Mesendoderm (in vitro differentiated cells): ENCODE results near the gene SSRP1.
A peak's percentile ranks its signal among the peaks of the same experiment; 100 is the strongest.

Experiments
- DNase-seq: peaks from one replicate; pipeline ENCODE4 v3.0.0; 2013
- H2AK5ac ChIP-seq: 2 replicates; pipeline ENCODE4 v1.6.1; 2013; ENCODE audit warnings: low read length, inconsistent platforms
- H2BK120ac ChIP-seq: 2 replicates; pipeline ENCODE4 v1.6.1; 2013; ENCODE audit warnings: low read depth, mild to moderate bottlenecking, low read length, moderate library complexity, mixed read lengths
- H2BK15ac ChIP-seq: replicated peaks from 2 replicates; pipeline ENCODE4 v1.6.1; 2013; ENCODE audit warnings: low read depth, mild to moderate bottlenecking, moderate library complexity
- H2BK5ac ChIP-seq: 2 replicates; pipeline ENCODE4 v1.6.1; 2013; ENCODE audit warnings: low read length, inconsistent platforms
- H3K18ac ChIP-seq: 2 replicates; pipeline ENCODE4 v1.6.1; 2013; ENCODE audit warnings: mild to moderate bottlenecking, low read length, mixed read lengths
- H3K23ac ChIP-seq: one replicate; pipeline ENCODE4 v1.6.1; 2013; ENCODE audit warnings: low read length
- H3K27ac ChIP-seq: 2 replicates; pipeline ENCODE4 v1.5.1; 2013; ENCODE audit warnings: low read depth, mild to moderate bottlenecking, inconsistent platforms, low read length, moderate library complexity
- H3K27me3 ChIP-seq: 2 replicates; pipeline ENCODE4 v1.6.1; 2013; ENCODE audit warnings: low read length, control low read depth, mild to moderate bottlenecking, inconsistent platforms; ENCODE audit not compliant: insufficient read depth, poor library complexity
- H3K36me3 ChIP-seq: 2 replicates; pipeline ENCODE4 v1.6.1; 2013; ENCODE audit warnings: low read length, inconsistent platforms; ENCODE audit not compliant: control insufficient read depth, insufficient read depth
- H3K4ac ChIP-seq: one replicate; pipeline ENCODE4 v1.6.1; 2013; ENCODE audit warnings: low read depth, mild to moderate bottlenecking, low read length, moderate library complexity
- H3K4me1 ChIP-seq: 2 replicates; pipeline ENCODE4 v1.6.1; 2013; ENCODE audit warnings: low read depth, low read length, inconsistent platforms; ENCODE audit not compliant: control insufficient read depth
- H3K4me2 ChIP-seq: 2 replicates; pipeline ENCODE4 v1.6.1; 2013; ENCODE audit warnings: low read length
- H3K4me3 ChIP-seq: 2 replicates; pipeline ENCODE4 v1.5.1; 2013; ENCODE audit warnings: mild to moderate bottlenecking, low read length
- H3K56ac ChIP-seq: one replicate; pipeline ENCODE4 v1.6.1; 2013; ENCODE audit warnings: low read length
- H3K79me1 ChIP-seq: 2 replicates; pipeline ENCODE4 v1.6.1; 2013; ENCODE audit warnings: low read length, inconsistent platforms
- H3K79me2 ChIP-seq: 2 replicates; pipeline ENCODE4 v1.6.1; 2013; ENCODE audit warnings: mild to moderate bottlenecking, low read length; ENCODE audit not compliant: control insufficient read depth, insufficient read depth
- H3K9ac ChIP-seq: 2 replicates; pipeline ENCODE4 v1.6.1; 2013; ENCODE audit warnings: low read length, inconsistent platforms
- H4K5ac ChIP-seq: one replicate; pipeline ENCODE4 v1.6.1; 2013; ENCODE audit warnings: low read length
- H4K8ac ChIP-seq: one replicate; pipeline ENCODE4 v1.6.1; 2013; ENCODE audit warnings: low read depth, mild to moderate bottlenecking, control low read depth, low read length, moderate library complexity
- WGBS: extraction: QIAGEN DNeasy Blood & Tissue Kit; methylation state at CpG from one replicate; pipeline ENCODE4 v1.1.7; 2013; ENCODE audit warnings: low lambda C conversion rate, missing lambda C conversion rate; ENCODE audit not compliant: insufficient coverage; ENCODE audit errors: extremely low coverage; 5-methylcytosine and 5-hydroxymethylcytosine counted together

The SSRP1 gene

DNA sequence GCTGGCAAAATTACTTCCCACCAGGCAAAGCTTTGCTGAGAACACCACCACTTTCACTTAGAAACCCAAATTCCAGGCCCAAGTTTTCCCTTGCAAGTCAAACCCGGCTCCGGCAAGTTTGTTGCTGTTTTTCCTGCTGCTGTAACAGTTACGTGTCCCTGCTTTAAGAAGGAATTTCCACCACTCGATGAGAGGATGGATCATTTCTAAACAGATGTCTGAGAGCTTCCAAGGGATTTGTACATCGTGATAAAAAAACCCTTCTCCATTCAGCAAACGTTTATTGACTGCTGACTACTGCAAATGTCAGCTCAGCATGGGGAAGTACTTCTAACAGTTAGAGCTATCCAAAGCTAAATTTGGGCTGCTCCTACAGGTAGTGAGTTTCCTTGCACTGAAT, 22.2 kb upstream of the SSRP1 start:
- H3K18ac ChIP-seq: no peak overlapping the region
- WGBS: no CpG with 5 or more reads among the region's 6 CpGs
- H3K79me2 ChIP-seq: no peaks in the 10 kb centered on the region
- no peak overlapping the region for H3K23ac ChIP-seq
- H2BK5ac ChIP-seq: no peak overlapping the region
- H3K4me1 ChIP-seq: peaks cover 2% of the 10 kb centered on the region
- no peaks in the 10 kb centered on the region for H3K79me1 ChIP-seq
- H3K9ac ChIP-seq: no peak overlapping the region
- H4K8ac ChIP-seq: no peak overlapping the region
- H3K36me3 ChIP-seq: no peaks in the 10 kb centered on the region
- no peak overlapping the region for H2AK5ac ChIP-seq
- no peak overlapping the region for H3K56ac ChIP-seq
- no peak for DNase-seq
- H3K27me3 ChIP-seq: no peaks in the 10 kb centered on the region
- no peak overlapping the region for H3K4me2 ChIP-seq
- H2BK120ac ChIP-seq: no peak overlapping the region
- no peak overlapping the region for H3K4ac ChIP-seq
- H3K27ac ChIP-seq: no peak overlapping the region
- H3K4me3 ChIP-seq: no peak overlapping the region
- H2BK15ac ChIP-seq: no peak overlapping the region
- no peak overlapping the region for H4K5ac ChIP-seq

DNA sequence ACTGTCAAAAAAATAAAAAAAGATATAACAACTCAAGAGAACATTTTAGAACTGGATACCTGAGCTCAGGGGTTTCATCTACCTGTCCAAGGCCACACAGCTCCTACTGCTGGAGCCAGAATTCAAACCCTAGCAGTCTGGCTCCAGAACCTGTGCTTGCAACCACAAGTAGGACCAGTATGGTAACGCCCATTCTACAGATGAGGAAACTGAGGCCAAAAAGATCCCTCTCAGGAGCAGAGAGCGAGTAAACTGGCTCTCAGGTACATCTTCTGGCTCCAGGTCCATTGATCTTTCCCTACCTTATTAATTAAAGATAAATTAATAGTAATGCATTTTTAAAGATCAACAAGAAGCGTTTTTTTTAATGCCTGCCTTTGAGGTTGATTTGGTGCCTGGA, 21.6 kb upstream of the SSRP1 start:
- Histone ChIP-seq H2BK120ac (no peak overlapping the region), H3K56ac (no peak overlapping the region), H3K18ac (no peak overlapping the region), H4K5ac (no peak overlapping the region), H3K27me3 (no peaks in the 10 kb centered on the region), H4K8ac (no peak overlapping the region), H3K23ac (no peak overlapping the region), H2BK15ac (no peak overlapping the region), H3K9ac (no peak overlapping the region), H3K4me3 (no peak overlapping the region), H3K27ac (no peak overlapping the region), H3K4me1 (peaks cover 2% of the 10 kb centered on the region), H3K36me3 (no peaks in the 10 kb centered on the region), H2AK5ac (no peak overlapping the region), H2BK5ac (no peak overlapping the region), H3K79me2 (no peaks in the 10 kb centered on the region), H3K4ac (no peak overlapping the region), H3K4me2 (no peak overlapping the region), H3K79me1 (no peaks in the 10 kb centered on the region)
- DNase-seq: no peak
- WGBS: no CpG with 5 or more reads among the region's 3 CpGs

DNA sequence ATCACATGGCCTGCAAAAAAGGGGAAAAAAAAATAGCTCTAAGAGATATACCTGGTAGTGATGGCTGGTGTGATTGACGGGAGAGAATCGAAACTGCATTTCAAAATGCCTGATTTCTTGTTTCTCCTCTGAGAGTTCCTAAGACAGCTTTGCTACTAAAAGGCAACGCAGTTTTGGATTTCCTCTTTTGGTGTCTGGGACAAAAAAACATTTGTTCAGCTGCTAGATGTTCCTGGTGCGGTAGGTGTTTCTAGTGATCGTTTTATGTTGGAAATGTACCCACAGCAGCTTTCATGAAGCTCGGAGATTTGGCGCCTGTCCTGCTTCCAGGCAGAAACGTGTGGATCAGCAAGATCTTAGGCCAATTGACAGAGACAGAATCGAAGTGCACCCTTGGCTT, 20.6 kb upstream of the SSRP1 start:
- Histone ChIP-seq H3K4me3 (no peak overlapping the region), H3K79me2 (no peaks in the 10 kb centered on the region), H3K36me3 (no peaks in the 10 kb centered on the region), H3K27me3 (no peaks in the 10 kb centered on the region), H3K79me1 (no peaks in the 10 kb centered on the region), H4K5ac (no peak overlapping the region), H2AK5ac (no peak overlapping the region), H3K23ac (no peak overlapping the region), H3K27ac (no peak overlapping the region), H4K8ac (no peak overlapping the region), H2BK15ac (no peak overlapping the region), H2BK5ac (no peak overlapping the region), H3K9ac (no peak overlapping the region), H3K56ac (no peak overlapping the region), H3K18ac (no peak overlapping the region), H3K4ac (no peak overlapping the region), H3K4me2 (no peak overlapping the region), H3K4me1 (peaks cover 2% of the 10 kb centered on the region), H2BK120ac (no peak overlapping the region)
- DNase-seq: no peak
- no CpG with 5 or more reads among the region's 9 CpGs for WGBS

- Histone ChIP-seq H3K4me1 (peaks cover 2% of the 10 kb centered on the region), H3K56ac (no peak overlapping the region), H3K18ac (no peak overlapping the region), H3K4me2 (no peak overlapping the region), H2AK5ac (no peak overlapping the region), H4K5ac (no peak overlapping the region), H3K23ac (no peak overlapping the region), H2BK5ac (no peak overlapping the region), H4K8ac (no peak overlapping the region), H3K4me3 (no peak overlapping the region), H3K36me3 (no peaks in the 10 kb centered on the region), H3K79me1 (no peaks in the 10 kb centered on the region), H3K79me2 (no peaks in the 10 kb centered on the region), H2BK120ac (no peak overlapping the region), H3K4ac (no peak overlapping the region), H2BK15ac (no peak overlapping the region), H3K9ac (no peak overlapping the region), H3K27me3 (no peaks in the 10 kb centered on the region), H3K27ac (no peak overlapping the region)
- no peak for DNase-seq
- no CpG with 5 or more reads among the region's 6 CpGs for WGBS
These were observed 19.0 kb upstream of the SSRP1 start for GRCh38 chr11:57354699-57355098.

- no peak overlapping the region for H2AK5ac ChIP-seq
- H4K5ac ChIP-seq: no peak overlapping the region
- H2BK120ac ChIP-seq: no peak overlapping the region
- no peaks in the 10 kb centered on the region for H3K79me2 ChIP-seq
- no peak overlapping the region for H3K4me3 ChIP-seq
- no peak overlapping the region for H3K9ac ChIP-seq
- H3K36me3 ChIP-seq: no peaks in the 10 kb centered on the region
- no peak overlapping the region for H2BK15ac ChIP-seq
- no peak overlapping the region for H3K4ac ChIP-seq
- no peak overlapping the region for H3K27ac ChIP-seq
- H3K79me1 ChIP-seq: no peaks in the 10 kb centered on the region
- H3K18ac ChIP-seq: no peak overlapping the region
- no peaks in the 10 kb centered on the region for H3K27me3 ChIP-seq
- peaks cover 2% of the 10 kb centered on the region for H3K4me1 ChIP-seq
- H3K23ac ChIP-seq: no peak overlapping the region
- no peak overlapping the region for H3K56ac ChIP-seq
- DNase-seq: peak; percentile 37
- H2BK5ac ChIP-seq: no peak overlapping the region
- no CpG with 5 or more reads among the region's 4 CpGs for WGBS
- no peak overlapping the region for H4K8ac ChIP-seq
- no peak overlapping the region for H3K4me2 ChIP-seq
These were observed 18.2 kb upstream of the SSRP1 start for GRCh38 chr11:57353852-57354251.

DNA sequence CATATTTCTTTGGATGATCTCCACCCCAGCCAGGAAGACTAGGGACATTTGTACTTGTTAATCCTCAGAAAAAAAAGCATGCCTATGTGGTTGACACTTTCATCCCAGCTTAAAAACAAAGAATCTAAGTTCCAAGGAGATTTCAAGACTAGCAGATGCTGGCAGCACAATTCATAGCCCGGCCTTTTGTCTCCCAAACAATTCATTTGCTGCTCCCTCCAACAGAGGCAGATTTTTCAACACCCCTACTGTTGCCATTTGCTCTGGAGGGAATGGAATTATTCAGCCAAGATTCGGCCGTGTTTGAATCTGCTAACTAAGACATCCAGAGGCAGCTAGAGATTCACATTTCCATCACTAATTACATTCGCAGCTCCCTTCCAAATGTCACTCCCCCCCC, 17.8 kb upstream of the SSRP1 start:
- H3K4me1 ChIP-seq: peaks cover 2% of the 10 kb centered on the region
- H2BK120ac ChIP-seq: no peak overlapping the region
- H3K4ac ChIP-seq: no peak overlapping the region
- WGBS: no CpG with 5 or more reads among the region's 4 CpGs
- no peak overlapping the region for H3K4me3 ChIP-seq
- H3K56ac ChIP-seq: peak overlapping the region; percentile 30
- no peaks in the 10 kb centered on the region for H3K79me2 ChIP-seq
- no peak overlapping the region for H2BK15ac ChIP-seq
- H4K8ac ChIP-seq: no peak overlapping the region
- no peak overlapping the region for H2AK5ac ChIP-seq
- no peak overlapping the region for H3K18ac ChIP-seq
- H3K27me3 ChIP-seq: no peaks in the 10 kb centered on the region
- DNase-seq: peak; percentile 55
- no peak overlapping the region for H3K9ac ChIP-seq
- no peak overlapping the region for H3K27ac ChIP-seq
- H3K4me2 ChIP-seq: no peak overlapping the region
- no peak overlapping the region for H4K5ac ChIP-seq
- no peaks in the 10 kb centered on the region for H3K36me3 ChIP-seq
- no peak overlapping the region for H2BK5ac ChIP-seq
- no peak overlapping the region for H3K23ac ChIP-seq
- H3K79me1 ChIP-seq: no peaks in the 10 kb centered on the region
